Occipital lobe (tissue), 2 donors: Measurements from ENCODE around the gene EXO1. TPM values are rescaled to one million over a fixed set of nuclear protein-coding genes. Genes with fewer than 3 reads are reported as not detected.
"Not testable (repeated sequence)": the region's sequence is repeated elsewhere in the genome, so short reads cannot be mapped to it uniquely, and the experiment has no call there.

Experiments
- DNase-seq: peaks from one replicate; lab custom pipeline; 2025; lab: John Stamatoyannopoulos, UW
- total RNA-seq: library from RNA; depleted of rRNA; stranded (reverse); fragments of >200 nt; gene quantifications from one replicate; pipeline ENCODE4 v1.2.3, GENCODE V29; 2014

The EXO1 gene
- total RNA-seq, 1 donor from 2014 or later, result 3.4 TPM

DNA sequence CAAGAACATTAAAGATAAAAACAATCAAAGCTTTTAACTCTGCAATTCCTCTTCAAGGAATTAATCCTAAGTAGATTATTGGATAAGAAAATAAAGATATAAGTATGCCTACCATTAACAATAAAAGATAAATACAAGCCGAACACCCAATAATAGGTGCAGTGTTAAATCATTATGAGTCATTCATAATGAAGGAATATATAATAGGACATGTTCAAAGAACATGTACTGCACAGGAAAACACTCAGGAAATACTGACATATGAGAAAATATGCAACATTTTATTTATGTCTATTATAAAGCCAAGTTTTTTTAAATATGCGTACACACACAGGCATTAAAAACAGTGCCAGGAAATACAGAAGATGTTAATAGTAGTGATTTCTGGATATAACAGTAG is 11.1 kb upstream of the EXO1 start:
- no peak for DNase-seq

DNA sequence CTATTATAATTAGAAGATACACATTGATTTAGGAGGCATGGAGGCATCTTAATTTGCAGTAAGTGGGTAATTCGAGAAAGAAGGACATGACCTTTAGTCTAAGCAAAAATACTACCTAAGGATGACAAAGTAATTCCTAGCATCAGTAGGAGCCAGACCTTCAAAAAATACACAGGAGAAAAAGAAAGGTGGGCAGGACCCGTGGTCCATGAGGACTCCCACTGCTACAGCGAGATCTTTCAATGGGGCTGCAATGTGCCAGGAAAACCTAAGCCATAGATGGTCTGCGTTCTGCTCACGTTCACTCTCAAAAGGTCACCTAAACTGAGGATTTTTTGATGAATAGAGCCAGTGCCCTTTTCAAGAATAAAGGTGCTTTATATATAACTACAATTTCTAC is 10.6 kb upstream of the EXO1 start:
- no peak for DNase-seq

DNA sequence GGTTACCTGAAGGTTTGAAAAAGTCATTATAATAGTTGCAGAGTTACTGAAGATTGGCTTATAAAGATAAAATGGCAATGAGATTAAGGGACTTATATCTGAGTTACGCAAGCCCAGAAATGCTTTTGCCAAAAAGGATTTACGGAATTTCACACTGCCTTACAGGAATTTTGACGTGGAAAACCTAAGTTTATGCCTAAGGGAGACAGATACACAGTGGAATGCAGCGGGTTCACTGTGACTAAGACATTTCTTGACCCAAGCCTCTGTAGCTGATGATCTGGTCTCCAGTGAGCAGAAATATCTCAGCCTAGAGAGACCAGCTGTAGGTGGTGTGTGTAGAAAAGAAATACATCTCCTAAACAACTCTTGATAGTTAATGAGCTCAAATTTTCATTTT is 10.1 kb upstream of the EXO1 start:
- DNase-seq, result no peak

DNA sequence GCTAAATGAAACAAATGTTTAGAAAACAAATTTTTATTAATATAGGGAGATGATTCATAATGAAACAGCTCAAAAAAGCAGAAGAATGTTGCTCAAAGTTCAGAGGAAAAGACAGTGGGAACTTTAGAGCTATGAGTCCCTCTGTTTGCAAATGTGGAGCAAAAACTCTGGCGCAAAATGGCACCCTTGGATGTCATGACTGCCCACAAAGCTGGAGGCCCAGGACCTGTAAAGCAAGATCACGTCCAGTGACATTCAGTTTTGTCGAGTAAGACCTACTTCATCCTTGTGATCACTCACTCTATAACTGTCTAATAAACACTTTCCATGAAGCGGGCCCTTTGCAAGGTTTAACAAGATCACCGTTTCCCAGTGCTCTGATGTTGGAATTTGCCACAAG is 9.1 kb upstream of the EXO1 start:
- DNase-seq, result no peak

DNA sequence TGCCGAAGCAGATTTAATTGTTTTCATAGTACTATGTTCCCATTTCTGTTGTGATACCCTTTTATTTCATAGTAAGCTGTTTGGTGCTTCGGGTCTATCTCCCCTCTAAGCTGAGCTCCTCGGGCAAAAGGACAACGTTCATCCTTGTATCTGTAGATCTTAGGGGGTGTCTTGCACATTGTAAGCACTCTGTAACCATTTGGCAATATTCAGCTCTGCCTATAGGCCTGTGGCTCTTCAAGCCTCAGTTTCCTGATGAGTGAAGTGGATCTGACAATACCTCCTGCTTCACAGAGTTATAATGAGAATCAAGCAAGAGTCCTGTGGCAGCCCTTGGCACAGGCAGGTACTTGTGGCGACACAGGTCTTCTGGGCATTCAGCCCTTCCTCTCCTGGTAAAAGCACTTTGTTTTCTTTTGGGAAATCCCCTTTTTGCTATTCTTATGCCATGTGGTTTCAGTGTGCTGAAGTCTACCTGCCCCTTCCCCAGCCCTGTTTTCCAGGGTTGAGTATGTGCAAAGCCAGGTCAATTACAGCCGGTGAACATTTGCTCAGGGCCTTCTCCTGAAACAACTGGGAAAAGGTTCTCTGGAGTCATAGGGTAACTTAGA is 8.5 kb upstream of the EXO1 start:
- no peak for DNase-seq

DNA sequence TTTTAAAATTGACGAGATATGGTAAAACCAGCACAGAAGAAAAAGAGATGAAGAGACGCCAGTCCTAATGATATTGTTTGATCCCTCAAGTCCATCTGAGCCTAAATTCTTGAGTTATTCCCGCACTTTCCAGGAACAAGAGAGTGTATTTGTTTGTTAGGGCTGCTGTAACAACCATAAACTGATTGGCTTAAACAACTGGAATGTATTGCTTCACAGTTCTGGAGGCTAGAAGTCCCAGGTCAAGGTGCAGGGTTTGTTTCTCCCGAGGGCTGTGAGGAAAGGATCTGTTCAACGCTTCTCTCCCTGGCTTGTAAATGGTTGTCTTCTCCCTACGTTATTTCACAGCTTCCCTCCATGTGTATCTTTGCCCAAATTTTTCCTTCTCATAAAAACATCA is 7.8 kb upstream of the EXO1 start:
- no peak for DNase-seq

DNA sequence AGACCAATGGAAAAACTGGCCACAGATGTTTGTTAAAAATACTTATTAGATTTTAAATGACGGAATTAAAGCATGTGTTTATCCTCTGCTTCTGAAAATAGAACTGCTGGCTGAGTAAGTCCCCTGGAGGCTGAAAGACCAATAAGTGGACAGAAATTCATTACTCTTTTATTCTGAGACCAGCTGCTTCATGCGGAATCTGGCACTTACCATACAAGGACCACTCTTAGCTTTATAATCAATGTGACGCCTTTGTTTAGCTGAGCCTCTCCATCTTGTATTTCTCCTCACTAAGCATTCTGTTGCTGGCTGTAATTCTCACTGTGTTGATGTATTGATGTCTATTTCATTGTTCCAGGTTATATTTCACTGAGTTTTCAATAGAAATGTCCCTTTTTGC is 6.3 kb upstream of the EXO1 start:
- no peak for DNase-seq

DNA sequence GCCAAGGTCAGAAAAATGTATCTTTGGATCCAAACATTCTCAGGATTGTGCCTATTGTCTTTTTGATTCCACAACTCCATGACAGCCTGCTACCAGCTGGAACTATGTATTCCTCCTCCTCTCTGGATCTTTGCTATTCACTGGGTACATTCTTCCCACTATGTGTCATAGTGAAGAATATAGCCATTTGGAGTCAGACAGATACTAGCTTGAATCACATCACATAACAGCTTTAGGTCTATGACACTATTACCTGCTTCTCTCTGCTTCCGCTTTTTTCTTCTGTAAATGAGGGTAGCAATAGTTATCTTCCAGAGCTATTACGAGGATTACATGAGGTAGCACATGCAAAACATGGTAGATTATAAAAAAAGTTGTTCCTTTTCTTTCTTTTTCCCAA is 5.4 kb upstream of the EXO1 start:
- no peak for DNase-seq

DNA sequence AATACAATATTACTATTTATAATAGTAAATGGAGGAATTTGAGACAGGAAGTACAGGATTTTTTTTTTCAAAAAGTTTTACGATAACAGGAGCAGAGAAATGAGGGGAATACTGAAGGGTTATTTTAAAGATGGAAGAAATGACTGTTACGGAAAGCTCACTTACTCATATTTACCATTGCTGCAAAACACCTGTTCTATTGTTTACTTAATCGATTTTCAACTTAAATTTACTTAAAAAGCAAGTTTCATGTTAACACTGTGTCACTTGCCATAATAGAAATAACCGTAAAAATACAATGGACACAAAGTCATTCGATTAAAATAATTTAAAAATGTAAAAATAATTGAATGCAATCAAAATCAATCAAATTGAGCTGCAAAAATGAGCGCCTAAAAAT is 3.4 kb upstream of the EXO1 start:
- no peak for DNase-seq

DNA sequence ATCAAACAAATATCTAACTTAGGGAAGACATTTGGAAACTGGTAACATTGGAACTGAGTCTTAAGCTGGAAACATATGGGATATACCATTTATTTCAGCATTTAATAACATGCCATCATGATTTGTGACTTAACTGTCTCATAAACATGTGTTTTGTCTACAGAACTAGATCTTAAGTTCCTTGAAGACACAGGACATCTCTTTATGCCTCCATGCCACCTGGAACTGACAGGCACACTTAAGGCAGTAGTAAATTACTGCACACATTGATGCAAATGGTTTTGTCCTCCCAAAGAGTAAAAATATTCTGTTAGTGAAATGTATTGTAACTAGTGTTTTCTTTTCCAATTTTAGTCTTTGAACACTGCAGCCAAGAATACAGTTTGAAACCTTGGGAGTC is 1.6 kb upstream of the EXO1 start:
- no peak for DNase-seq

DNA sequence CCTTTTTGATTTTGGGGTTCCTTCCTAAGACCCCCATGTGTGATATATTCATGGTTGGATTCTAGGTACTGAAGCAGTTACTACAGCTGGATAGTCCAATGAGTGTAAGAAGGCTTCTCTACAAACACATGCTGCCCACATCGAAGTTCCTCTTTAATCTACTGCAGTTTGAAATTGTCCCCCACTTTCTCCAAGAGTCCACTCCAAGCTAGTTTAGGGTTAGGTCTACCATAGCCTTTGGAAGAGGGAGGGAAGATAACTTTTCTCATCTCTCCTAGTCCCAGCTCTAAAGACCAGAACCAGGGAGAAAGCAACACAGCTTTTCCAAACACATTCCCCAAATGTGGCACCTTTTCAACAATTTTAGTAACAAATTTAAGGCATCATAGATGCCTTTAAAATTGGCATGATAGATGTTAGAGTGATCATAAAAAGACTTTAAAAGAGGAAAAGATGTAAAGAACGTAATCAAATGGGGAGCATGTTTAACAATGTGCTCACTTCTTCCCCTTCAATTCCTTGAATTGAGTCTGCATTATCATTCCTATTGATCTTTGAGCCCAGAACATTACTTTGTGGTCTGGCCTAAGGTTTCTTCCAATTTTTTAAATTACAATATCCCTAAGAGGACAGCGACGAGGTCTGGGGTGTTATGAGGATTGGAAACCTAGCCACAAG is 1.0 kb upstream of the EXO1 start:
- no peak for DNase-seq

DNA sequence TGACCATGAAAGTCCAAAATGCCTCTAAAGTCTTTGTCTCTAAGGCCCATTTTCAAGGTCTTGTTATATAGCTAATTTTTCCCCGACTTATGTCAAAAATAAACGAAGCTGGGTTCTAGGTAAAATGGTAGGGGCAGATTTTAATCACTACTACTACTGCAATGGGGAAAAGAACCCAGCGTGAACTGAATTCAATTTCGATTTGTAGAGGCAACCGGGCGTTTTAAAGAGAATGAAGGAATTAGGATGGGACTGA is 536 bp upstream of the EXO1 start:
- DNase-seq, result no peak

DNA sequence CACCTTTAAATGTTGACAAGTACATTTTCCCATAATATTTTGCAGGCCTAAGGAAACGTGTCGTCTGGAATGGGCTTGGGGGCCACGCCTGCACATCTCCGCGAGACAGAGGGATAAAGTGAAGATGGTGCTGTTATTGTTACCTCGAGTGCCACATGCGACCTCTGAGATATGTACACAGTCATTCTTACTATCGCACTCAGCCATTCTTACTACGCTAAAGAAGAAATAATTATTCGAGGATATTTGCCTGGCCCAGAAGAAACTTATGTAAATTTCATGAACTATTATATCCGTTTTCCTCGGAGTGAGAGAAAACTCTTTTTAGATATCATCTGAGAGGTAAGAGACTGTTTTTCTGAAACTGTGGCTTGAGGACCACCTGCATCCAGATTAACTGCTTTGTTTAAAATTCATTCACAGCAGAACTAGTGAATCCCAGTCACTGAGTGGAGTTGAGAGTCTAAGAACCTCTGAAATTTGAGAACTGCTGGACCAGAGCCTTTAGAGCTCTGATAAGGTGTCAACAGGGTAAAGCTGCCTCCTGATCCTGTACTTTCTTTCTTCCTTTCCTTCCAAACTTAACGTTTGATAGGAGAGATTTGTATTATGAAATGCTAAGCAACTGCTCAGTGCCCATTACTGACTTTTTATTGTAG is 811 bp downstream of the EXO1 start:
- DNase-seq, result no peak

DNA sequence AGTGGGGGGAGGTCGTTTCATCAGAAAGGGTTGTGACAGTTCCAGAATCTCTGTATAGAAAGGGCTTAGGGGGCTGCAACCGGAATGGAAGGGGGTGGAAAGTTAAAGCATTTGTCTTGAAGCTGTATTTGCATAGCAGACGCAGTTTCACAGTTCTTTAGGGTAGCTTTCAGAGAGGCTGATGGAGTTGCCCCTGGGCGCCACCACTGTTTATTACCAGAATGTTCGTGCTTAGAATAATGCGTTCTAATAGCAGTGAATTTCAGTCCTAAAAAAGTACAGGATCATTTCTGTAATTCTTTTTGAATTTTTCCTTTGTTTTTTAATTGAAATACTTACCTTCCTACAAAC is 1.3 kb downstream of the EXO1 start:
- no peak for DNase-seq

DNA sequence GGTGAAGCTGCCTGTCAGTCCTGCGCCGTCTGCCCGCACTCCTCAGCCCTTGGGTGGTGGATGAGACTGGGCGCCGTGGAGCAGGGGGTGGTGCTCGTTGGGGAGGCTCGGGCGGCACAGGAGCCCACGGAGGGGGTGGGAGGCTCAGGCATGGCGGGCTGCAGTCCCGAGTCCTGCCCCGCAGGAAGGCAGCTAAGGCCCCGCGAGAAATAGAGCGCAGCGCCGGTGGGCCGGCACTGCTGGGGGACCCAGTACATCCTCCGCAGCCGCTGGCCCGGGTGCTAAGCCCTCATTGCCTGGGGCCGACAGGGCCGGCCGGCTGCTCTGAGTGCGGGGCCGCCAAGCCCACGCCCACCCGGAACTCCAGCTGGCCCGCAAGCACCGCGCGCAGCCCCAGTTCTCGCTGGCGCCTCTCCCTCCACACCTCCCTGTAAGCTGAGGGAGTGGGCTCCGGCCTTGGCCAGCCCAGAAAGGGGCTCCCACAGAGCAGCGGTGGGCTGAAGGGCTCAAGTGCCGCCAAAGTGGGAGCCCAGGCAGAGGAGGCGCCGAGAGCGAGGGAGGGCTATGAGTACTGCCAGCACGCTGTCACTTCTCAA is 7.6 kb downstream of the EXO1 start:
- DNase-seq, result not testable (repeated sequence)

DNA sequence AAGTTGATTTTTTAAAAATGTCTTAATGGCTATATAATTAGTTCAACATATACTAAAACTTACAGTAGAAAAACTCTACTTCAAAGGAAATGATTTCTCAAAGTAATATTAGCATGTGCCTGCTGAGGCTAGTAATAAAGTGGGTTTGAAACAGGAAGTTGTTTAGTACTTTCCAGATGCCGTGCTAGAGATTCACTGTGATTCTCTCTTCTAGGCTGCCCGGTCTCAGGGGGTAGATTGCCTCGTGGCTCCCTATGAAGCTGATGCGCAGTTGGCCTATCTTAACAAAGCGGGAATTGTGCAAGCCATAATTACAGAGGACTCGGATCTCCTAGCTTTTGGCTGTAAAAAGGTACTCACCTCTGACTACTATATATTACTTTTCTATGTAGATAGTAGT is 9.1 kb downstream of the EXO1 start:
- DNase-seq, result no peak

DNA sequence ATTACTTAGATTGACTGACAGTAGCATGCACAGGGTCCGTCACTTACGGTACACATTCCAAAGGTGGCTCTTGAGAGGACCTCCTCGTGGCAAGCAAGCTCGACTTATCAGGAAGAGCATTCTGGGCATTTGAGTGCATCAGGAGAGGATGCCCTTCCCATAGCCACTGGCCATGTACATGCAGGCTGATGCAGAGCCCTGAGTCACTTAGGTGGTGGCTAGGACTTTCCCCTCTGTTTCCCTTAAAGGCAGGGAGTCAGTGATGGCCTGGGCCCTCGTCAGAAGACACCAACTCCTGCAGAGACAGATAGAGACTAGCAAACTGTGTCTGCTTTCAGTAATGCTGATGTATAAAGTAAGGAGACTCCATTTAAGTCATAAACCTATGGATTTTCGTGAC is 12.9 kb downstream of the EXO1 start:
- no peak for DNase-seq

DNA sequence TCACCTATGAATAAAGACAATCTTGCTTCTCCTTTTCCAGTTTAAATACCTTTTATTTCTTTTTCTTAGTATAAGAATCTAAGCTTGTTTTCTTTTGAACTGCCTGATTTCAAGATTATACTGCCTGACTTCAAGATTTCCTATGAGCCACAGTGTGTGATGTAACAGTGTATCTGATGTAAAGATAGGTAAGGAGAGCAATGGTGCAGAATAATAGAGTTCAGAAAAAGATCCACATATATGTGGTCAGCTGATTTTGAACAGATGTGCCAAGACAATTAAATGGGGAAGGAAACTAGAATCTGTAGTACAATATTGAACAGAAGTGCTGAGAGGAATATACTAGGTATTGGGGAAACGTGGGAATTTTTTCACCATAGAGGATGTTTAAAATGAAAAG is 21.0 kb downstream of the EXO1 start:
- DNase-seq, result no peak

DNA sequence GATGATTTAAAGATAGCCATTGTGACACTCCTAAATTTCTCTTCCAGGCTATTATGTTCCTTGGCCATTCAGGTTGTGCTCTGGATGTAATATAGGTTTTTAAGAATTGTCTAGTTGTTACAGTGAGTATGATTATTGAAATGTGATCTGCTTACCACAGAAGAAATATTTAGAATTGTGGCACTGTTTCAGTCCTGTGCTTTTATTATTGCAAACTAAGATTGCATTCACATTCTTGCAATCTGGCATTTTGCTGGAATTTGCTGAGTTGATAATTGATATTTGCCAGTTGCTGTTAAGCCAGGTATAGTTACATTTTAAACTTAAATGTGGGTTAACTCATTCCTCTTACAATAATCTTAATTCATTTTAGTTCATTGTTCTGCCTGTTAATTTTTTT is 22.3 kb downstream of the EXO1 start:
- no peak for DNase-seq

DNA sequence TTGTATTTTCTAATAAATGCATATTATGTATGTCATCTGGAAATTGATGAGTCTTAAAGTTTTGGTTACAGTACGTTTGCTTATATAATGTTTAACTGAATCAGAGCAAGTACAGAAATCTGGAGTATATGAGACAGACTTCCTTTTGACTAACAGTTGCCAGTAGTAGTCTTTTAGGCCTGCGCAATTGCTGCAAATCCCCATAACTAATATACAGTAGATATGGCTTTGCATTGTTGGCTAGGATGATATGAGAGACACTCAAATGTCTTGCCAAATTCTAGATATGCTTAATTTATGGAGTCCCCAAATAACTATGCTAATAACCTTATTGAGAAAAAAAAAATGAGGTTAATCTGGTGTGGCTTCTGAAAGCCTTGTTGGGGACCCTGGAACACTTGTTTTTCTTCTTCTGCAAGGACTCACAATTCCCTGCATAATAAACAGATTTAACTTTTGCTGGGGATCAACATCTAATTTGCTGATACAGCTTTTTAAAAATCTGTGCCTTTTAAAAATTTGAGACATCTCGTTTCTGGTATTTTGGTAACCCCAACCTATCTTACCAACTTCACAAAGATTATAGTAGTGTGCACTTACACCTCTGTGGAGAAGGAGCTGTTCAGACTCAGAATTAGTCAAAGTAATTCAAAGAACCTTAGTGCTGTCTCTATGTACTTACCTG is 22.9 kb downstream of the EXO1 start:
- no peak for DNase-seq

DNA sequence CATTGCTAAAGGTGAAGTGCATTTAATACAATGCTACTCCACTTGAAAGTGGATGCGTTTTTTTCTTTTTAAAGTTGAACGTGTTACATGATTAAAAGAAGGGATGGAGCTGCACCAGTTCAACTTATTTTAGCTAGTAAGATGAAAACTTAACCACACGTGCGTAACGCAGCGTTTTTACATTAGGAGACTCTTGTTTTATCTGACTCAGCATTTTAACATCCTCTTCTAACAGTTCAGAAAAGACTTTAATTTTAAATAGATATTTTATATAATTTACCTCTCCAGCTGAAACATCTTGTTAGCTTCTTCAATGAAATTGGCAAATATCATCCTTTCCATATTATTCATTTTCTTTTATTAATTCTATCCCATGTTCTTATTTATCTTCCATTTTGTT is 33.4 kb downstream of the EXO1 start:
- no peak for DNase-seq

DNA sequence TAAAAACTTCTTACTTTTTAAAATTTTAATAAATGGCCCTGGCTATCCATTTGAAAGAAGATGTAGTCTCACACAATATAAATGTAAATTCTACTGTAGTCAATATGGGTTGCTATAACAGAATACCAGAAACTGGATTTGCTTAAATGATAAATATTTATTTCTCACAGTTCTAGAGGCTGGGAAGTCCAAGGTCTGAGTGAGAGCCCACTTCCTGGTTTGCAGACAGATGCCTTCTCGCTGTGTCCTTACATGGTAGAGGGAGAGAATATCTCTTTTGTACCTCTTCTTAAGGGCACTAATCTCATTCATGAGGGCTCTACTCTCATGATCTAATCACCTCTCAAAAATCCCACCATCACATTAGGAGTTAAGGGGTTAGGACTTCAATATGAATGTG is 35.2 kb downstream of the EXO1 start:
- no peak for DNase-seq

DNA sequence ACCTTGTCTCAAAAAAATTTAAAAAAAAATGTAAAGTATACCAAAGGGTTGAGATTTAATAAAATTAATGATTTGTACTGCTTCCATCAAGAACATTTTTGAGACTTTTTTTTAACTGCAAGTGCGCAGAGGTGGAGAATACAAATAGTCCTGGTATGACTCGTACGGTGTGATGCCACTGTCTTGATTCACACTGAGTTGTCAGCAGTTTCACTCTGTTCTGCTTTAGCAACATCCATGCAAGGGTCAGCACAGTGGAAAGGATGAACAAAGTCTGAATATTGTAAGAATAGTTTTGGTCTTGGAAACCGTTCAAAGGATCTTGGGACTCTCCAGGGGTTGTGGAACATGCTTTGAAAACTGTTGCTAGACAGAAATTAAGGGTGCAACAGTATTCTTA is 40.2 kb downstream of the EXO1 start:
- DNase-seq, result no peak
